IMR-90 (cell line): ENCODE results near the gene PPM1J. TPM values are rescaled to one million over a fixed set of nuclear protein-coding genes. Genes with fewer than 3 reads are reported as not detected.

Experiments used
- ATAC-seq: fragments of 200-7000 bp; cut with Tn5 transposase; 2 replicates; pipeline ENCODE4 v1.9.1; 2020; ENCODE audit warnings: low read depth, mild to moderate bottlenecking, moderate library complexity
- BruUV-seq: library from RNA; stranded (reverse); fragments of 400-500 nt; replicated peaks from 2 replicates; lab custom pipeline; 2021; lab: Mats Ljungman, UMichigan
- CTCF ChIA-PET: fragments of 300-600 bp; formaldehyde crosslinking; extraction: SDS; loops from one replicate; lab custom pipeline; 2021; ENCODE audit warnings: antibody characterized with exemption; lab: Yijun Ruan, JAX
- POLR2A ChIA-PET: fragments of 300-600 bp; sonication (Branson Sonifier 250); formaldehyde crosslinking; loops from one replicate; lab custom pipeline; 2022; ENCODE audit warnings: antibody characterized with exemption; ENCODE audit not compliant: unreplicated experiment; lab: Charles Lee
- DNase-seq: peaks from one replicate; pipeline ENCODE4 v3.0.0; 2013
- H2AFZ ChIP-seq: replicated peaks from 2 replicates; pipeline ENCODE3; 2013; ENCODE audit warnings: low read length, mild to moderate bottlenecking; ENCODE audit not compliant: poor library complexity
- H2AK5ac ChIP-seq: 2 replicates; pipeline ENCODE4 v1.6.1; 2013; ENCODE audit warnings: low read depth, low read length, inconsistent platforms
- H2AK9ac ChIP-seq: replicated peaks from 2 replicates; pipeline ENCODE3; 2013; ENCODE audit warnings: mild to moderate bottlenecking, low read depth, low read length, moderate library complexity; ENCODE audit not compliant: poor library complexity
- H2BK120ac ChIP-seq: 2 replicates; pipeline ENCODE4 v1.6.1; 2013; ENCODE audit warnings: low read depth, low read length, inconsistent platforms
- H2BK15ac ChIP-seq: 3 replicates; pipeline ENCODE4 v1.6.1; 2013; ENCODE audit warnings: low read depth, low read length, inconsistent platforms
- H2BK20ac ChIP-seq: 2 replicates; pipeline ENCODE4 v1.6.1; 2013; ENCODE audit warnings: low read depth, mild to moderate bottlenecking, inconsistent platforms, low read length, moderate library complexity
- H2BK5ac ChIP-seq: 2 replicates; pipeline ENCODE4 v1.6.1; 2013; ENCODE audit warnings: mild to moderate bottlenecking, low read depth, low read length, inconsistent platforms; ENCODE audit not compliant: poor library complexity, severe bottlenecking
- H3K14ac ChIP-seq: replicated peaks from 2 replicates; pipeline ENCODE4 v1.6.1; 2013; ENCODE audit warnings: low read depth, low read length, inconsistent platforms
- H3K18ac ChIP-seq: 2 replicates; pipeline ENCODE4 v1.6.1; 2013; ENCODE audit warnings: low read depth, low read length, control low read depth
- H3K23ac ChIP-seq: 2 replicates; pipeline ENCODE4 v1.6.1; 2013; ENCODE audit warnings: low read depth, low read length, inconsistent platforms
- H3K27ac ChIP-seq: 2 replicates; pipeline ENCODE4 v1.5.1; 2013; ENCODE audit warnings: mild to moderate bottlenecking, control low read depth, low read length; ENCODE audit not compliant: insufficient read depth
- H3K27me3 ChIP-seq: 2 replicates; pipeline ENCODE4 v1.6.1; 2013; ENCODE audit warnings: low read length; ENCODE audit not compliant: control insufficient read depth, insufficient read depth
- H3K36me3 ChIP-seq: 2 replicates; pipeline ENCODE4 v1.6.1; 2013; ENCODE audit warnings: low read length, mixed read lengths; ENCODE audit not compliant: control insufficient read depth, insufficient read depth
- H3K4ac ChIP-seq: 2 replicates; pipeline ENCODE4 v1.6.1; 2013; ENCODE audit warnings: low read depth, low read length, inconsistent platforms
- H3K4me1 ChIP-seq: 2 replicates; pipeline ENCODE4 v1.6.1; 2013; ENCODE audit warnings: low read length, mixed read lengths; ENCODE audit not compliant: control insufficient read depth, insufficient read depth
- H3K4me2 ChIP-seq: 2 replicates; pipeline ENCODE4 v1.6.1; 2013; ENCODE audit warnings: low read depth, mild to moderate bottlenecking, control low read depth, low read length, moderate library complexity
- H3K4me3 ChIP-seq: 2 replicates; pipeline ENCODE4 v1.5.1; 2013; ENCODE audit warnings: low read depth, mild to moderate bottlenecking, control low read depth, low read length, moderate library complexity; ENCODE audit not compliant: insufficient read depth
- H3K56ac ChIP-seq: 2 replicates; pipeline ENCODE4 v1.6.1; 2013; ENCODE audit warnings: low read length, inconsistent platforms; ENCODE audit not compliant: insufficient read depth; ENCODE audit errors: extremely low read depth
- H3K79me1 ChIP-seq, 2 experiments: 2 replicates each; pipeline ENCODE4 v1.6.1; 2013; ENCODE audit warnings: low read length in 2 of 2, inconsistent platforms in 1 of 2, low read depth in 1 of 2
- H3K9ac ChIP-seq: 2 replicates; pipeline ENCODE4 v1.6.1; 2013; ENCODE audit warnings: low read depth, low read length, control low read depth
- H3K9me1 ChIP-seq: 2 replicates; pipeline ENCODE4 v1.6.1; 2013; ENCODE audit warnings: low read length, inconsistent platforms; ENCODE audit not compliant: insufficient read depth
- H3K9me3 ChIP-seq: 2 replicates; pipeline ENCODE4 v1.6.1; 2013; ENCODE audit warnings: low read length; ENCODE audit not compliant: control insufficient read depth, insufficient read depth
- H4K20me1 ChIP-seq: 2 replicates; pipeline ENCODE4 v1.6.1; 2013; ENCODE audit warnings: low read length, inconsistent platforms; ENCODE audit not compliant: insufficient read depth
- H4K5ac ChIP-seq: 2 replicates; pipeline ENCODE4 v1.6.1; 2013; ENCODE audit warnings: mild to moderate bottlenecking, low read depth, low read length, control low read depth
- H4K8ac ChIP-seq, 2 experiments: 2 replicates each; pipeline ENCODE4 v1.6.1; 2013; ENCODE audit warnings: low read depth in 2 of 2, low read length in 2 of 2, control low read depth in 1 of 2, inconsistent platforms in 1 of 2
- H4K91ac ChIP-seq: 2 replicates; pipeline ENCODE4 v1.6.1; 2013; ENCODE audit warnings: low read depth, low read length, inconsistent platforms; ENCODE audit not compliant: insufficient read depth
- CEBPB ChIP-seq: IDR thresholded peaks from 2 replicates; pipeline ENCODE4 v1.6.1; 2012; ENCODE audit warnings: low read depth, low read length, improper control_type of control experiment
- CHD1 ChIP-seq: IDR thresholded peaks from 2 replicates; pipeline ENCODE4 v1.6.1; 2012; ENCODE audit warnings: low read depth, low read length, improper control_type of control experiment
- FOS ChIP-seq: fragments of 150-350 bp; IDR thresholded peaks from 2 replicates; pipeline ENCODE4 v1.6.1; 2016; ENCODE audit warnings: low read depth, low read length
- MAFK ChIP-seq: IDR thresholded peaks from 2 replicates; pipeline ENCODE4 v1.6.1; 2012; ENCODE audit warnings: low read depth, low read length, improper control_type of control experiment
- MAZ ChIP-seq: IDR thresholded peaks from 2 replicates; pipeline ENCODE4 v1.6.1; 2012; ENCODE audit warnings: low read depth, mild to moderate bottlenecking, low read length, improper control_type of control experiment, moderate library complexity, borderline replicate concordance
- MXI1 ChIP-seq: IDR thresholded peaks from 2 replicates; pipeline ENCODE4 v1.6.1; 2012; ENCODE audit warnings: low read depth, mild to moderate bottlenecking, low read length, moderate library complexity, borderline replicate concordance
- RCOR1 ChIP-seq: IDR thresholded peaks from 2 replicates; pipeline ENCODE4 v1.6.1; 2012; ENCODE audit warnings: mild to moderate bottlenecking, low read length, improper control_type of control experiment; ENCODE audit not compliant: insufficient replicate concordance
- SMC3 ChIP-seq: fragments of 150-350 bp; IDR thresholded peaks from 2 replicates; pipeline ENCODE4 v1.6.1; 2016; ENCODE audit warnings: low read depth, mild to moderate bottlenecking, antibody characterized with exemption, low read length, moderate library complexity
- WGBS, 2 experiments: methylation state at CpG; one replicate each; pipeline versions ENCODE4 v1.1.5 to v1.1.7; 2013; ENCODE audit warnings: missing lambda C conversion rate in 2 of 2; ENCODE audit not compliant: insufficient read length in 1 of 2; ENCODE audit errors: extremely low coverage in 2 of 2; 5-methylcytosine and 5-hydroxymethylcytosine counted together
- dilution Hi-C: fragments of 300-500 bp; cut with HindIII; formaldehyde crosslinking; loops from one replicate; pipeline ENCODE4 v1.14.3; 2018; ENCODE audit warnings: low sequenced_read_pairs; ENCODE audit not compliant: unreplicated experiment
- in situ Hi-C: fragments of 300-500 bp; cut with MboI; formaldehyde crosslinking; loops from 3 replicates; pipeline ENCODE4 v1.14.3; 2019; ENCODE audit warnings: low sequenced_read_pairs, inconsistent platforms, mixed read lengths
- intact Hi-C: fragments of 100-400 bp; cut with micrococcal nuclease; formaldehyde crosslinking; loops from 2 replicates; pipeline ENCODE4 v1.10.0; 2022
- polyA plus RNA-seq, 3 experiments: library from polyadenylated mRNA; depleted of rRNA; stranded (reverse); fragments of >200 nt; gene quantifications; 2 replicates each; pipeline ENCODE4 v1.2.3, GENCODE V29; 2012; ENCODE audit warnings: low replicate concordance in 1 of 3
- total RNA-seq: library from RNA; depleted of rRNA; stranded (reverse); fragments of >200 nt; gene quantifications from 2 replicates; pipeline ENCODE4 v1.2.3, GENCODE V29; 2012
- TF ChIP-seq, protein P1 (sequence below): fragments of 150-350 bp; IDR thresholded peaks from 2 replicates; pipeline ENCODE4 v1.6.1; 2017; ENCODE audit warnings: mild to moderate bottlenecking, antibody characterized with exemption, low read length, low read depth
- TF ChIP-seq, protein P2 (sequence below): fragments of 150-350 bp; IDR thresholded peaks from 2 replicates; pipeline ENCODE4 v1.6.1; 2016; ENCODE audit warnings: low read depth, mild to moderate bottlenecking, low read length, moderate library complexity, borderline replicate concordance
- TF ChIP-seq, protein P3 (sequence below): conservative IDR thresholded peaks from 2 replicates; pipeline ENCODE4 v1.5.1; 2012; ENCODE audit warnings: mild to moderate bottlenecking, low read depth, low read length, improper control_type of control experiment

PPM1J gene
- total and polyA plus RNA-seq, 2 of the 4 experiments (the other 2 are of a cell fraction): 1.8 to 2.4 TPM

- TF ChIP-seq RCOR1 (no peak), MAFK (no peak)
These were observed 16.5 kb downstream of the PPM1J start (continued) for GRCh38 chr1:112698366-112699310.

DNA sequence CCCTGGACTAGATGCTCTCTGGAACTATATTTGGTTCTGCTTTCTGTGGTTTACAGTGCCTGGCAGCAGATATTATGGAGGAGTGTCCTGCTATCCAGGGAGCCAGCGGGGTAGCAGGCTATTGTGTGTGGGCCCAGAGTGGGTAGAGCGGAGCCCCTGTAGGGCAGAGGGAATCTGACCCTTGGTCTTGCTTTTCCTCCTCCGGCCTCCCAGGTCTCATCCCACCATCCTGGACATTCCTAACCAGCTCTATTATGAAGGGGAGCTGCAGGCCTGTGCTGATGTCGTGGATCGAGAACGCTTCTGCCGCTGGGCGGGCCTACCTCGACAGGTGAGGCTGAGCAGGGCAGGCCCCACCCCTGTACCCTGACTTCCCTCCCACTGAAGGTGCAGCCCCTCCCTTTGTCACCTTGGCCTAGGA lies 17.3 kb downstream of the PPM1J start:
- in situ Hi-C loops: no loop called here
- Histone ChIP-seq H3K23ac (no peak overlapping the region), H3K27me3 (no peaks in the 10 kb centered on the region), H3K9me3 (no peaks in the 10 kb centered on the region), H4K8ac (no peak overlapping the region), H3K27ac (no peak overlapping the region), H2BK20ac (no peak overlapping the region), H2AFZ (no peak overlapping the region), H4K20me1 (peaks cover 21% of the 10 kb centered on the region), H3K4me3 (no peak overlapping the region), H3K56ac (no peak overlapping the region), H3K9me1 (peaks cover 12% of the 10 kb centered on the region), H2AK5ac (no peak overlapping the region), H2BK5ac (no peak overlapping the region), H2BK15ac (no peak overlapping the region), H4K5ac (no peak overlapping the region), H3K36me3 (peaks cover 77% of the 10 kb centered on the region), H3K9ac (no peak overlapping the region), H3K14ac (no peak overlapping the region), H3K79me1 (peaks cover 7 to 40% of the 10 kb centered on the region in 2 experiments; a peak in 3 of 4 replicates), H2BK120ac (no peak overlapping the region), H3K4me1 (peaks cover 21% of the 10 kb centered on the region), H3K4me2 (no peak overlapping the region), H2AK9ac (no peak overlapping the region), H4K91ac (no peak overlapping the region), H3K4ac (no peak overlapping the region), H3K18ac (no peak overlapping the region)
- no CpG with 5 or more reads among the region's 9 CpGs for WGBS, 2 experiments
- ATAC-seq: no peak
- dilution Hi-C loops: no loop called here
- intact Hi-C loops: no loop called here
- no peak for DNase-seq
- CTCF ChIA-PET: no interaction called here
- POLR2A ChIA-PET: interaction anchor here (0.5 to 0.7 kb wide), 2 partner anchors 29 to 228 kb away, joined by 3 to 5 read pairs; no protein-coding TSS in a partner anchor
- BruUV-seq: no TSS peak
- TF ChIP-seq RCOR1 (no peak), MAZ (no peak), CEBPB (no peak), SMC3 (no peak), CHD1 (no peak), FOS (no peak), MXI1 (no peak), MAFK (no peak)
- TF ChIP-seq, protein P1, sequence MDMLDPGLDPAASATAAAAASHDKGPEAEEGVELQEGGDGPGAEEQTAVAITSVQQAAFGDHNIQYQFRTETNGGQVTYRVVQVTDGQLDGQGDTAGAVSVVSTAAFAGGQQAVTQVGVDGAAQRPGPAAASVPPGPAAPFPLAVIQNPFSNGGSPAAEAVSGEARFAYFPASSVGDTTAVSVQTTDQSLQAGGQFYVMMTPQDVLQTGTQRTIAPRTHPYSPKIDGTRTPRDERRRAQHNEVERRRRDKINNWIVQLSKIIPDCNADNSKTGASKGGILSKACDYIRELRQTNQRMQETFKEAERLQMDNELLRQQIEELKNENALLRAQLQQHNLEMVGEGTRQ: no peak
- TF ChIP-seq, protein P2, sequence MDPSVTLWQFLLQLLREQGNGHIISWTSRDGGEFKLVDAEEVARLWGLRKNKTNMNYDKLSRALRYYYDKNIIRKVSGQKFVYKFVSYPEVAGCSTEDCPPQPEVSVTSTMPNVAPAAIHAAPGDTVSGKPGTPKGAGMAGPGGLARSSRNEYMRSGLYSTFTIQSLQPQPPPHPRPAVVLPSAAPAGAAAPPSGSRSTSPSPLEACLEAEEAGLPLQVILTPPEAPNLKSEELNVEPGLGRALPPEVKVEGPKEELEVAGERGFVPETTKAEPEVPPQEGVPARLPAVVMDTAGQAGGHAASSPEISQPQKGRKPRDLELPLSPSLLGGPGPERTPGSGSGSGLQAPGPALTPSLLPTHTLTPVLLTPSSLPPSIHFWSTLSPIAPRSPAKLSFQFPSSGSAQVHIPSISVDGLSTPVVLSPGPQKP: no peak
- TF ChIP-seq, protein P3, sequence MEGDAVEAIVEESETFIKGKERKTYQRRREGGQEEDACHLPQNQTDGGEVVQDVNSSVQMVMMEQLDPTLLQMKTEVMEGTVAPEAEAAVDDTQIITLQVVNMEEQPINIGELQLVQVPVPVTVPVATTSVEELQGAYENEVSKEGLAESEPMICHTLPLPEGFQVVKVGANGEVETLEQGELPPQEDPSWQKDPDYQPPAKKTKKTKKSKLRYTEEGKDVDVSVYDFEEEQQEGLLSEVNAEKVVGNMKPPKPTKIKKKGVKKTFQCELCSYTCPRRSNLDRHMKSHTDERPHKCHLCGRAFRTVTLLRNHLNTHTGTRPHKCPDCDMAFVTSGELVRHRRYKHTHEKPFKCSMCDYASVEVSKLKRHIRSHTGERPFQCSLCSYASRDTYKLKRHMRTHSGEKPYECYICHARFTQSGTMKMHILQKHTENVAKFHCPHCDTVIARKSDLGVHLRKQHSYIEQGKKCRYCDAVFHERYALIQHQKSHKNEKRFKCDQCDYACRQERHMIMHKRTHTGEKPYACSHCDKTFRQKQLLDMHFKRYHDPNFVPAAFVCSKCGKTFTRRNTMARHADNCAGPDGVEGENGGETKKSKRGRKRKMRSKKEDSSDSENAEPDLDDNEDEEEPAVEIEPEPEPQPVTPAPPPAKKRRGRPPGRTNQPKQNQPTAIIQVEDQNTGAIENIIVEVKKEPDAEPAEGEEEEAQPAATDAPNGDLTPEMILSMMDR: no peak
